NOMO-1 treated with DMSO at 0.1 percent for 48 hours (cell line): ENCODE data around the gene RETREG3.
A peak's percentile ranks its signal among the peaks of the same experiment; 100 is the strongest.

Experiments
- DNase-seq: peaks from one replicate; lab custom pipeline; 2025; ENCODE audit not compliant: unreplicated experiment; lab: John Stamatoyannopoulos, UW

Gene RETREG3

DNA sequence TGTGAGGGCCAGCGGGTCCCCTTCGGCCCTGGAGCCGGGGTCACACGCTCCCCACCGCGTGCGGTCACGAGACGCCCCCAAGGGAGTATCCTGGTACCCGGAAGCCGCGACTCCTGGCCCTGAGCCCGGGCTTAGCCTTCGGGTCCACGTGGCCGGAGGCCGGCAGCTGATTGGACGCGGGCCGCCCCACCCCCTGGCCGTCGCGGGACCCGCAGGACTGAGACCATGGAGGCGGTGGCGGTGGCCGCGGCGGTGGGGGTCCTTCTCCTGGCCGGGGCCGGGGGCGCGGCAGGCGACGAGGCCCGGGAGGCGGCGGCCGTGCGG lies 73.2 kb downstream of the RETREG3 start, which contains the start of gene NAGLU:
Gene NAGLU (plus strand): TSS at position 194 of the 324 bp plus-strand sequence. CDS start 32 bp downstream, at position 226.
- DNase-seq, result peak; percentile 81

DNA sequence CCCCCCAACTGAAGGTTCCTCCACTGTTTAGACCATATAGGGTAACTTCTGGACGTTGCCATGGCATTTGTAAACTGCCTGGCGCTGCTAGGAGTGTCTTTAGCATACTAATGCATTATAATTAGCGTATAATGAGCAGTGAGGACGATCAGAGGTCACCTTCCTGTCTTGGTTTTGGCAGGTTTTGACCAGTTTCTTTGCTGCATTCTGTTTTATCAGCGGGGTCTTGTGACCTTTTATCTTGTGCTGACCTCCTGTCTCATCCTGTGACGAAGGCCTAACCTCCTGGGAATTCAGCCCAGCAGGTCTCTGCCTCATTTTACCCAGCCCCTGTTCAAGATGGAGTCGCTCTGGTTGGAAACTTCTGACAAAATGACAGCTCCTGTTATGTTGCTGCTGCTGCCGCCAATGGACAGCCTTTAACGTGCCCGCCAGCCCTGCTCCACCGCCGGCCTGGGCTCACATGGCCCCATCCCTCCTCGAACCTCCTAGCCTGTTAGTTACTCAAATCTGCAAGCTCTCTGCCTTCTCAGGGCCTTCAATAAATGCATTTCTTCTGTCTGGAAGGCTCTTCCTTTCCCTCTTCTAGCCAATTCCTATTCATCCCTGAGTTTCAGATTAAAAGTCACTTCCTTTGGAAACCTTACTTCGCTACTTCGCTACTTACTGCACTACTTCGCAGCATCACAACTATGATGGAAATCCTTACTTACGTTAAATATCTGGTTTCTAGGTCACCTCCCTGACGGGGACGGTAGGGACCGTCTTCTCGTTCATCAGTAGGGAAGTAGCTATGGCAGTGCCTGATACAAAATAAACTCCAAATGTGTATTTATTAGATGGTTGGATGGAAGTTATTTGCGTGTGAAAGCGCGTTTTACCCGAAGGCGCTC lies 73.8 kb downstream of the RETREG3 start:
- peak; percentile 75 for DNase-seq

DNA sequence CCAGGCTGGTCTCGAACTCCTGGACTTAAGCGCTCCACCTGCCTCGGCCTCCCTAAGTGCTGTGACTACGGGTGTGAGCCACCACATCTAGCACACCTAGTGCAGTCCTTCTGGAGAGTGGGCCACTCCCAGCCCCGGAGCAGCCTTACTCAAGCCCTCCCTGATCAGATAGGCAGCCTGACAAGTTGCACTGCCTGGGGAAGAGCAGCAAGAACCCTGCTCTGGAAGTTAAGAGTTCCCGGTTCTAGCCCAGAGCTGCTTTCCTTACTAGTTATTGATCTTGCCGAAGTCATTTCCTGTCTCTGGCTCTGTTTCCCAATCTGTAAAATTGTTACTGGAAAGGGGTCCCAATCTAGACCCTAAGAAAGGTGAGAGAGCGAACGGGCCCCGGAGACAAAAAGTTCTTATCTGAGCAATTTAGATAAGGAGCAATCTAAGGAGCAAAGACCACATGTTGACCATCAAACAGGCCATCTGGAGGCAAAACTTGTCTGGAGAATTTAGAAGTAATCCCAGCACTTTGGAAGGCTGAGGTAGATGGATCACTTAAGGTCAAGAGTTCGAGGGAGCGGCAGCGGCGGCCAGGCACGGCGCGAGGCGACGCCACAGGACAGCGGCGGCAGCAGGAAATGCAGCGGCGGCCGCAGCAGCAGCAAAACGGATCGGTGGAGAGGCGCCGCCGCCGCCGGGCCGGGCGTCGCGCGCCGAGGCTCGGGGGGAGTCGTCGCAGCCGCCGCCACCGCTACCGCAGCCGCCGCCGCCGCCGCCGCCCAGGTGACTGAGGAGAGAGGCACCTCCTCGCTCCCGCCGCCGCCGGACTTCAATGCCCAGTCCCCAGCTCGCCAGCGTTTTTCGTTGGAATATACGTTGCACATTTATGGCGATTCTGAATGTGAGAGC lies 77.5 kb downstream of the RETREG3 start:
- DNase-seq, result peak; percentile 57

DNA sequence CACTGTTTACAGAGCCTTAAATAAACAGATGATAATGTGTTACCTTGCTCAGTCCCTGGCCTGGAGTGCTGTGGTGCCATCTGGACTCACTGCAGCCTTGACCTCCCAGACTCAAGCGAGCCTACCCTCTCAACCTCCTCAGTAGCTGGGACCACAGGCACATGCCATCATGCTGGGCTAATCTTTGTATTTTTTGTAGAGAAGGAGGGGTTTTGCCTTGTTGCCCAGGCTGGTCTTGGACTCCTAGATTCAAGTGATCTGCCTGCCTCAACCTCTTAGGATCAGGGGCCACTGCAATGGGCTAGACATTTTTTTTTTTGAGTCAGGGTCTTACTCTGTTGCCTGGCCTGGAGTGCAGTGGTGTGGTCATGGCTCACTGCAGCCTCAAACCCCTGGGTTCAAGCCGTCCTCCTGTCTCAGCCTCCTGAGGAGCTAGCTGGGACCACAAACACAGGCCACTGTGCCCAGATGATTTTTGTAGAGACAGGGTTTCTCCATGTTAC lies 78.2 kb downstream of the RETREG3 start:
- no peak for DNase-seq
